Panc1 (cell line): ENCODE measurements around the gene FGFBP2. TPM values are rescaled to one million over a fixed set of nuclear protein-coding genes. Genes with fewer than 3 reads are reported as not detected.

Source experiments
- ATAC-seq: fragments of 200-7000 bp; cut with Tn5 transposase; 2 replicates; pipeline ENCODE4 v1.9.1; 2020; ENCODE audit warnings: mild to moderate bottlenecking, moderate library complexity
- BruUV-seq: library from RNA; stranded (reverse); fragments of 400-500 nt; replicated peaks from 2 replicates; lab custom pipeline; 2021; lab: Mats Ljungman, UMichigan
- CTCF ChIA-PET: fragments of 300-600 bp; sonication (Branson Sonifier 250); formaldehyde crosslinking; loops from one replicate; lab custom pipeline; 2022; ENCODE audit warnings: antibody characterized with exemption; lab: Charles Lee
- POLR2A ChIA-PET: fragments of 300-600 bp; sonication (Branson Sonifier 250); formaldehyde crosslinking; loops from one replicate; lab custom pipeline; 2022; ENCODE audit warnings: antibody characterized with exemption; lab: Charles Lee
- DNase-seq: peaks from one replicate; pipeline ENCODE4 v3.0.0-alpha.2; 2010; ENCODE audit warnings: low read depth, low spot score
- H3K27ac ChIP-seq: 2 replicates; pipeline ENCODE4 v1.5.1; 2011; ENCODE audit warnings: mild to moderate bottlenecking, low read length, inconsistent platforms
- H3K27me3 ChIP-seq: fragments of 200-500 bp; sonication (Bioruptor generic); 2 replicates; pipeline ENCODE4 v1.6.0; 2014; ENCODE audit warnings: low read length, inconsistent platforms; ENCODE audit not compliant: control insufficient read depth, insufficient read depth
- H3K36me3 ChIP-seq: fragments of 200-500 bp; sonication (Bioruptor generic); 2 replicates; pipeline ENCODE4 v1.5.1; 2014; ENCODE audit warnings: inconsistent platforms, mild to moderate bottlenecking, low read length, moderate library complexity; ENCODE audit not compliant: control insufficient read depth, insufficient read depth
- H3K4me1 ChIP-seq: 2 replicates; pipeline ENCODE4 v1.5.1; 2011; ENCODE audit warnings: inconsistent platforms, mild to moderate bottlenecking, low read length, moderate library complexity; ENCODE audit not compliant: control insufficient read depth, insufficient read depth
- H3K4me3 ChIP-seq, 2 experiments: 2 replicates each; pipeline ENCODE4 v1.5.1; 2011 to 2012; ENCODE audit warnings: low read depth in 2 of 2, low read length in 2 of 2, mild to moderate bottlenecking in 2 of 2, inconsistent platforms in 1 of 2, moderate library complexity in 1 of 2
- H3K9me3 ChIP-seq: fragments of 200-500 bp; sonication (Bioruptor generic); 2 replicates; pipeline ENCODE4 v1.5.1; 2014; ENCODE audit warnings: low read depth, mild to moderate bottlenecking, inconsistent platforms, low read length, moderate library complexity; ENCODE audit not compliant: control insufficient read depth, insufficient read depth
- CTCF ChIP-seq: fragments of 450-650 bp; IDR thresholded peaks from 2 replicates; pipeline ENCODE4 v1.5.1; 2017; ENCODE audit warnings: mild to moderate bottlenecking
- POLR2AphosphoS5 ChIP-seq: IDR thresholded peaks from 2 replicates; pipeline ENCODE4 v1.6.1; 2012; ENCODE audit warnings: mild to moderate bottlenecking, low read depth, low read length, moderate library complexity
- REST ChIP-seq, 2 experiments: IDR thresholded peaks; 2 replicates each; pipeline ENCODE4 v1.6.1; 2011 to 2012; ENCODE audit warnings: low read depth in 2 of 2, control low read depth in 1 of 2, low read length in 1 of 2, mild to moderate bottlenecking in 1 of 2, moderate library complexity in 1 of 2; ENCODE audit not compliant: insufficient read depth in 1 of 2
- SIN3A ChIP-seq: IDR thresholded peaks from 2 replicates; pipeline ENCODE4 v1.6.1; 2012; ENCODE audit warnings: low read depth, mild to moderate bottlenecking, low read length, moderate library complexity, borderline replicate concordance; ENCODE audit not compliant: insufficient read depth
- TCF7L2 ChIP-seq: IDR thresholded peaks from 2 replicates; pipeline ENCODE4 v1.6.1; 2011; ENCODE audit warnings: mild to moderate bottlenecking, low read depth, low read length, inconsistent platforms
- in situ Hi-C: cut with HindIII; loops from 2 replicates; pipeline ENCODE4 v1.10.0; 2016; ENCODE audit warnings: low sequenced_read_pairs, low pct_unique_long_range_greater_than_20kb
- intact Hi-C: fragments of 100-400 bp; cut with micrococcal nuclease; formaldehyde crosslinking; loops from one replicate; pipeline ENCODE4 v1.10.0; 2022; ENCODE audit not compliant: unreplicated experiment
- total RNA-seq: library from RNA; stranded (reverse); gene quantifications from one replicate; pipeline ENCODE4 v1.2.1, GENCODE V29; 2021; ENCODE audit not compliant: unreplicated experiment

Gene FGFBP2
- total RNA-seq, 1 experiment from 2014 or later = 0.33 TPM

GRCh38 chr4:15990570-15991285, 27.8 kb upstream of the FGFBP2 start:
- DNase-seq (no peak), ATAC-seq (no peak)
- intact Hi-C loops (no loop called here), in situ Hi-C loops (no loop called here)
- TF ChIP-seq REST (IDR thresholded peaks at IDR 0.05; ENCODE audit: insufficient read depth in 1 of 2, low read depth in 2 of 2, low read length in 1 of 2) (no peak), SIN3A (no peak), TCF7L2 (no peak), POLR2AphosphoS5 (no peak), CTCF (no peak)
- ChIA-PET POLR2A (no interaction called here), CTCF (no interaction called here)
- Histone ChIP-seq H3K36me3 (no peaks in the 10 kb centered on the region), H3K27ac (no peak overlapping the region), H3K4me3 (no peak overlapping the region), H3K9me3 (no peaks in the 10 kb centered on the region), H3K27me3 (no peaks in the 10 kb centered on the region), H3K4me1 (no peaks in the 10 kb centered on the region)
- BruUV-seq = no TSS peak

GRCh38 chr4:15989424-15989823, 26.4 kb upstream of the FGFBP2 start:
- ATAC-seq (no peak), DNase-seq (no peak)
- no TSS peak for BruUV-seq
- H3K4me3 ChIP-seq = no peak overlapping the region
- no peaks in the 10 kb centered on the region for H3K27me3 ChIP-seq
- in situ Hi-C loops = no loop called here
- ChIA-PET POLR2A (no interaction called here), CTCF (no interaction called here)
- intact Hi-C loops = no loop called here
- no peaks in the 10 kb centered on the region for H3K4me1 ChIP-seq
- H3K36me3 ChIP-seq = no peaks in the 10 kb centered on the region
- no peaks in the 10 kb centered on the region for H3K9me3 ChIP-seq
- TF ChIP-seq TCF7L2 (no peak), REST (IDR thresholded peaks at IDR 0.05; ENCODE audit: insufficient read depth in 1 of 2, low read depth in 2 of 2, low read length in 1 of 2) (no peak), SIN3A (no peak), CTCF (no peak), POLR2AphosphoS5 (no peak)
- no peak overlapping the region for H3K27ac ChIP-seq
